Measurements from ENCODE around the gene MXRA7. TPM values are rescaled to one million over a fixed set of nuclear protein-coding genes. Genes with fewer than 3 reads are reported as not detected.

The MXRA7 gene
- total RNA-seq, 1 experiment from 2014 or later = 33.6 TPM

DNA sequence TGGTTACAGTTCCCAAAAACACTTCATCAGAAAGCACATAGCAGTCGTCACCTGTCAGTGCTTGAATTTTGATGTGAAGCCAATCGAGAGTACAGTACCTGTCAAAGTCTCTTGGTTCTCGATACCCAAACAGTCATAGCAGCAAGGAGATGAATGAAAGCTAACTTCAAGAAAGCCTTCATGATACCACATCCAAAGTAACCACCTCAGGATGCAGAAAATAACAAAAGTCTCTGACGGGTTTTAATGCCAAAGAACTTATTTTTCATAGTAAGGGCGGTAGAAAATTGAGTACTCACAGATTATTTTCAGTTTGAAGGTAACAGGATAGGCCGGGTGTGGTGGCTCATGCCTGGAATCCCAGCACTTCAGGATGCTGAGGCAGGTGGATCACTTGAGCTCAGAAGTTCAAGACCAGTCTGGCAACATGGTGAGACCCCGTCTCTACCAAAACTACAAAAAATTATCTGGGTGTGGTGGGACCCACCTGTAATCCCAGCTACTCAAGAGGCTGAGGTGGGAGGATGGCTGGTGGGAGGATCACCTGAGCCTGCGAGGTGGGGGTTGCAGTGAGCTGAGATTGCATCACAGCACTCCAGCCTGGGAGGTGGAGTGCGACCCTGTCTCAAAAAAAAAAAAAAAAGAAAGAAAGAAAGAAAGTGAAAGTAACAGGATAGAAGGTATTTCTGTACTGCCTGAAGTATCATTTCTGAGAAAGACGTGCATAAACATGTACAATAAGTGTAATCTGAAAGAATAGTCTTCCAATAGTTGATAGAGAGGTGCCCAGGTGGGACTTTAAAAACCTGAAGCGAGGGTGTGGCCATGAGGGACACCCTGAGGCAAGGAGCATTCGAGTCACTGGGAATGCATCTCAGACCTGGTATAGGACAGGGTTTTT, 42.5 kb upstream of the MXRA7 start:
- H3K9me3 Mint-ChIP-seq (ENCODE audit: unreplicated experiment) = no peaks in the 10 kb centered on the region
- H3K27ac Mint-ChIP-seq (ENCODE audit: low read depth, unreplicated experiment) = peak overlapping the region; percentile 59
- DNase-seq (ENCODE audit: unreplicated experiment) = no peak
- ChIA-PET CTCF (interaction anchor here (0.6 kb wide), 1 partner anchor 103 kb away, joined by 3 read pairs; no protein-coding TSS in a partner anchor), POLR2A (interaction anchor here (0.7 kb wide), 1 partner anchor 14 kb away, joined by 3 read pairs; no protein-coding TSS in a partner anchor)
- intact Hi-C loops (cut with micrococcal nuclease) = no loop called here
- H3K27me3 Mint-ChIP-seq (ENCODE audit: insufficient read depth, unreplicated experiment) = no peaks in the 10 kb centered on the region
- BruUV-seq (replicated peaks) = no TSS peak
- peak overlapping the region; percentile 66 for H3K4me3 Mint-ChIP-seq (ENCODE audit: unreplicated experiment)
- peaks cover 5% of the 10 kb centered on the region for H3K4me1 Mint-ChIP-seq (ENCODE audit: insufficient read depth, unreplicated experiment)
- TF ChIP-seq, protein P1, sequence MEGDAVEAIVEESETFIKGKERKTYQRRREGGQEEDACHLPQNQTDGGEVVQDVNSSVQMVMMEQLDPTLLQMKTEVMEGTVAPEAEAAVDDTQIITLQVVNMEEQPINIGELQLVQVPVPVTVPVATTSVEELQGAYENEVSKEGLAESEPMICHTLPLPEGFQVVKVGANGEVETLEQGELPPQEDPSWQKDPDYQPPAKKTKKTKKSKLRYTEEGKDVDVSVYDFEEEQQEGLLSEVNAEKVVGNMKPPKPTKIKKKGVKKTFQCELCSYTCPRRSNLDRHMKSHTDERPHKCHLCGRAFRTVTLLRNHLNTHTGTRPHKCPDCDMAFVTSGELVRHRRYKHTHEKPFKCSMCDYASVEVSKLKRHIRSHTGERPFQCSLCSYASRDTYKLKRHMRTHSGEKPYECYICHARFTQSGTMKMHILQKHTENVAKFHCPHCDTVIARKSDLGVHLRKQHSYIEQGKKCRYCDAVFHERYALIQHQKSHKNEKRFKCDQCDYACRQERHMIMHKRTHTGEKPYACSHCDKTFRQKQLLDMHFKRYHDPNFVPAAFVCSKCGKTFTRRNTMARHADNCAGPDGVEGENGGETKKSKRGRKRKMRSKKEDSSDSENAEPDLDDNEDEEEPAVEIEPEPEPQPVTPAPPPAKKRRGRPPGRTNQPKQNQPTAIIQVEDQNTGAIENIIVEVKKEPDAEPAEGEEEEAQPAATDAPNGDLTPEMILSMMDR (IDR thresholded peaks at IDR 0.05; ENCODE audit: unreplicated experiment) = no peak
- peaks cover 27% of the 10 kb centered on the region for H3K36me3 Mint-ChIP-seq (ENCODE audit: insufficient read depth, unreplicated experiment)

DNA sequence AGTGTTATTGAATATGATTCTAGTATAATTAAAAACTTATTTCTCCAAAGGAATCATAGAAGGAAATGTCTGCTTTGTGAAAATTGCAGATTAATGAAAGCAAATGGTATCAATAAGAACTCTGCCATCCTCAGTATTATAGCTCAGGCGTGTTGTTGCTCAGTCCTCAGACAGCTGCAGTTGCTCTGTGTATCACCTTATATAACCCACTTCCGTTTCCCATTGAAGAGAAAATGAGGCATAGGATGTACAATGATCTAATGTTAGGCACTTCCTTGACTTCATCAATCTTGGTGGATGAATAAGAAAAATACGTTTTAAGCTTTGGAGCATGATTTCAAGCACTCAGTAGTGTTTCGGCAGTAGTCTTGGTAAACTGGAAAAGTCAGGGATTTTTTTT, 41.2 kb upstream of the MXRA7 start:
- POLR2A ChIA-PET = no interaction called here
- Mint-ChIP-seq H3K4me3 (ENCODE audit: unreplicated experiment) (no peak overlapping the region), H3K36me3 (ENCODE audit: insufficient read depth, unreplicated experiment) (peaks cover 21% of the 10 kb centered on the region), H3K4me1 (ENCODE audit: insufficient read depth, unreplicated experiment) (peaks cover 5% of the 10 kb centered on the region), H3K27ac (ENCODE audit: low read depth, unreplicated experiment) (no peak overlapping the region), H3K27me3 (ENCODE audit: insufficient read depth, unreplicated experiment) (no peaks in the 10 kb centered on the region), H3K9me3 (ENCODE audit: unreplicated experiment) (no peaks in the 10 kb centered on the region)
- BruUV-seq (replicated peaks) = no TSS peak
- CTCF ChIA-PET = no interaction called here
- intact Hi-C loops (cut with micrococcal nuclease) = no loop called here
- TF ChIP-seq, protein P1 (IDR thresholded peaks at IDR 0.05; ENCODE audit: unreplicated experiment) = no peak
- DNase-seq (ENCODE audit: unreplicated experiment) = no peak

DNA sequence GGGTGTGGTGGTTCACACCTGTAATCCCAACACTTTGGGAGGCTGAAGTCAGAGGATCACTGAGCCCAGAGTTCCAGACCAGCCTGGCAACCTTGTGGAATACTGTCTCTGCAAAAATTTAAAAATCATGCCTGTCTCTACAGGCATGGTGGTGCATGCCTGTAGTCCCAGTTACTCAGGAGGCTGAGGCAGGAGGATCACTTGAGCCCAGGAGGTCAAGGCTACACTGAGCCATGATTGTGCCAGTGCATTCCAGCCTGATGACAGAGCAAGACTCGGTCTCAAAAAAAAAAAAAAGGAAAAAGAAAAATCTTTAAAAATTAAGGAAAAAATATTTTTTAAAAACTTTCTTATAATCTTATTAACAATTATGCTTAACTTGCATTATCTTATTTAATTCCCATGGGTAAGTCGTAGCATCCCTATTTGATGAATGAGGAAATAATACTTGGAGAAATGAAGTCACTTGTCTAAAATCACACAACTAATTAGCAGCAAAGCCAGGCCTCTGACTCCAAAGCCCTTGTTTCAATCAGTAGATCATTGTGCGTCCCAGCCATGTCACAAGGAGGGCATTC, 40.7 kb upstream of the MXRA7 start:
- peaks cover 16% of the 10 kb centered on the region for H3K36me3 Mint-ChIP-seq (ENCODE audit: insufficient read depth, unreplicated experiment)

DNA sequence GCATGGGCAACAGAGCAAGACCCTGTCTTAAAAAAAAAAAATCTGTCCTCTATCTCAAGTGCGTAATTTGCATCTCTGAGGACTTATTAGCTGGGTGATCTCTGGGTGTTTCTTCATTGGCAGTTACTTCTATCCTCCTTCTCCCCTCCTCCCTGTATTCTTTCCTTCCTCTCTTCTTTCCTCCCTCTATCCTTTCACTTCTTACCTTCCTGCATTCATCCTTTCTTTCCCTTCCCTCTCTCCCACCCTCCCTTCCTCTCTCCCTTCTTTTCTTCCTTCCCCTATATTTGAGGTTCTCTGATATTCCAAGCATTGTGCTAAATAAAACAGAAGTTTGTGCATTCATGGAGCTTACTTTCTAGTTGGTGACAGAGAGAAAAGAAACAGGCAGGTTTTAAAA, 37.9 kb upstream of the MXRA7 start:
- ChIA-PET POLR2A (interaction anchor here (0.7 to 3.0 kb wide), 4 partner anchors 10 to 407 kb away, joined by 3 to 26 read pairs (median 4); partner anchors contain the start of genes MFSD11 and SRSF2), CTCF (interaction anchor here (0.7 to 1.1 kb wide), 2 partner anchors 11 to 114 kb away, joined by 3 to 5 read pairs; partner anchors contain the start of gene MFSD11)
- no TSS peak for BruUV-seq (replicated peaks)
- Mint-ChIP-seq H3K36me3 (ENCODE audit: insufficient read depth, unreplicated experiment) (peaks cover 35% of the 10 kb centered on the region), H3K27ac (ENCODE audit: low read depth, unreplicated experiment) (no peak overlapping the region), H3K9me3 (ENCODE audit: unreplicated experiment) (peaks cover 7% of the 10 kb centered on the region), H3K27me3 (ENCODE audit: insufficient read depth, unreplicated experiment) (no peaks in the 10 kb centered on the region), H3K4me1 (ENCODE audit: insufficient read depth, unreplicated experiment) (no peaks in the 10 kb centered on the region), H3K4me3 (ENCODE audit: unreplicated experiment) (no peak overlapping the region)
- intact Hi-C loops (cut with micrococcal nuclease) = no loop called here
- TF ChIP-seq, protein P1 (IDR thresholded peaks at IDR 0.05; ENCODE audit: unreplicated experiment) = no peak
- DNase-seq (ENCODE audit: unreplicated experiment) = no peak

More for the DNA sequence above, 40.7 kb upstream of the MXRA7 start:
- no peaks in the 10 kb centered on the region for H3K27me3 Mint-ChIP-seq (ENCODE audit: insufficient read depth, unreplicated experiment)
- no peaks in the 10 kb centered on the region for H3K9me3 Mint-ChIP-seq (ENCODE audit: unreplicated experiment)
- ChIA-PET POLR2A (no interaction called here), CTCF (no interaction called here)
- no TSS peak for BruUV-seq (replicated peaks)
- peaks cover 5% of the 10 kb centered on the region for H3K4me1 Mint-ChIP-seq (ENCODE audit: insufficient read depth, unreplicated experiment)
- H3K27ac Mint-ChIP-seq (ENCODE audit: low read depth, unreplicated experiment) = no peak overlapping the region
- intact Hi-C loops (cut with micrococcal nuclease) = no loop called here
- TF ChIP-seq, protein P1 (IDR thresholded peaks at IDR 0.05; ENCODE audit: unreplicated experiment) = no peak
- H3K4me3 Mint-ChIP-seq (ENCODE audit: unreplicated experiment) = no peak overlapping the region
- no peak for DNase-seq (ENCODE audit: unreplicated experiment)
